HepG2 (cell line): ENCODE measurements around the gene TEX19. TPM values are rescaled to one million over a fixed set of nuclear protein-coding genes. Genes with fewer than 3 reads are reported as not detected.
A peak's percentile ranks its signal among the peaks of the same experiment; 100 is the strongest.

ENCODE experiments used
- ETV5 ChIP-seq: IDR thresholded peaks from 2 replicates; pipeline ENCODE4 v1.6.1; 2018; ENCODE audit warnings: missing biosample characterization, missing genetic modification reagents, inconsistent platforms, borderline replicate concordance
- KDM2A ChIP-seq: sonication (generic); formaldehyde crosslinking; IDR thresholded peaks from 2 replicates; pipeline ENCODE4 v1.4.0; 2020; ENCODE audit warnings: low read depth, missing genetic modification reagents, borderline replicate concordance
- MATR3 ChIP-seq: sonication (generic); formaldehyde crosslinking; IDR thresholded peaks from 2 replicates; pipeline ENCODE4 v1.4.0; 2020; ENCODE audit warnings: missing genetic modification reagents
- MLXIP ChIP-seq: sonication (generic); formaldehyde crosslinking; IDR thresholded peaks from 2 replicates; pipeline ENCODE4 v1.9.0; 2021; ENCODE audit warnings: missing genetic modification reagents, borderline replicate concordance
- NFYB ChIP-seq: sonication (generic); formaldehyde crosslinking; IDR thresholded peaks from 2 replicates; pipeline ENCODE4 v1.4.0; 2020; ENCODE audit warnings: missing genetic modification reagents
- PAX8 ChIP-seq: sonication (generic); formaldehyde crosslinking; IDR thresholded peaks from 2 replicates; pipeline ENCODE4 v1.8.0; 2022; ENCODE audit warnings: mild to moderate bottlenecking, missing genetic modification reagents, borderline replicate concordance
- PPARG ChIP-seq: conservative IDR thresholded peaks from 2 replicates; pipeline ENCODE4 v1.6.1; 2016; ENCODE audit warnings: missing biosample characterization, missing genetic modification reagents
- RXRB ChIP-seq: IDR thresholded peaks from 2 replicates; pipeline ENCODE4 v1.6.1; 2016; ENCODE audit warnings: borderline replicate concordance, missing genetic modification reagents, missing compliant biosample characterization
- TEAD2 ChIP-seq: sonication (generic); formaldehyde crosslinking; IDR thresholded peaks from 2 replicates; pipeline ENCODE4 v1.9.0; 2021; ENCODE audit warnings: missing genetic modification reagents
- TMF1 ChIP-seq: sonication (generic); formaldehyde crosslinking; IDR thresholded peaks from 2 replicates; pipeline ENCODE4 v1.8.1; 2022; ENCODE audit warnings: low read depth, missing genetic modification reagents
- YEATS2 ChIP-seq: sonication (generic); formaldehyde crosslinking; IDR thresholded peaks from 2 replicates; pipeline ENCODE4 v1.4.0; 2020; ENCODE audit warnings: missing genetic modification reagents, borderline replicate concordance
- ZBTB25 ChIP-seq: IDR thresholded peaks from 2 replicates; pipeline ENCODE4 v1.6.1; 2018; ENCODE audit warnings: missing genetic modification reagents
- ZBTB34 ChIP-seq: sonication (generic); formaldehyde crosslinking; IDR thresholded peaks from 2 replicates; pipeline ENCODE4 v1.8.0; 2022; ENCODE audit warnings: mild to moderate bottlenecking, missing genetic modification reagents
- ZFY ChIP-seq: sonication (generic); formaldehyde crosslinking; IDR thresholded peaks from 2 replicates; pipeline ENCODE4 v1.4.0; 2020; ENCODE audit warnings: missing genetic modification reagents
- ZNF343 ChIP-seq: sonication (generic); formaldehyde crosslinking; IDR thresholded peaks from 2 replicates; pipeline ENCODE4 v1.4.0; 2020; ENCODE audit warnings: mild to moderate bottlenecking, missing genetic modification reagents
- polyA plus RNA-seq, 8 experiments: library from polyadenylated mRNA; depleted of rRNA in 3 of 8; stranded (reverse) in 7 of 8; unstranded in 1 of 8; fragments of >200 nt; fragmentation: Illumina TruSeq in 4 of 8; extraction: Trizol in 4 of 8; gene quantifications; 2 replicates each; pipeline versions ENCODE4 v1.2.1 to v1.2.3, GENCODE V29; 2011 to 2016; ENCODE audit warnings: low read depth in 4 of 8, missing spikeins in 1 of 8, mixed read lengths in 1 of 8; ENCODE audit not compliant: insufficient read depth in 1 of 8
- total RNA-seq, 5 experiments: library from RNA; depleted of rRNA; stranded (reverse); fragments of >200 nt; fragmentation: Illumina TruSeq; extraction: Trizol; gene quantifications; 2 replicates each; pipeline ENCODE4 v1.2.3, GENCODE V29; 2016; ENCODE audit warnings: low read depth in 1 of 5
- TF ChIP-seq, protein P1 (sequence below): sonication (generic); formaldehyde crosslinking; IDR thresholded peaks from 2 replicates; pipeline ENCODE4 v1.8.0; 2022; ENCODE audit warnings: mild to moderate bottlenecking, missing genetic modification reagents, borderline replicate concordance
- TF ChIP-seq, protein P2 (sequence below): sonication (generic); formaldehyde crosslinking; IDR thresholded peaks from 2 replicates; pipeline ENCODE4 v1.5.1; 2020; ENCODE audit warnings: missing genetic modification reagents, mild to moderate bottlenecking, borderline replicate concordance
- TF ChIP-seq, protein P3 (sequence below): sonication (generic); formaldehyde crosslinking; IDR thresholded peaks from 2 replicates; pipeline ENCODE4 v1.4.0; 2020; ENCODE audit warnings: missing genetic modification reagents

The TEX19 gene
- total and polyA plus RNA-seq, 2 of the 13 experiments (the other 11 are each of a cell fraction or from before 2014, with no cell fraction given) = 1.3 to 6.0 TPM

GRCh38 chr17:82328141-82328993 lies 30.7 kb upstream of the TEX19 start (continued):
- TF ChIP-seq ZNF343 (CRISPR knock-in tag) (peak; percentile 66; the same call in 1 of the 2 replicates), KDM2A (CRISPR knock-in tag) (peak; percentile 79; the same call in 1 of the 2 replicates), PAX8 (CRISPR knock-in tag) (no peak), MLXIP (CRISPR knock-in tag) (peak; percentile 50; the same call in 1 of the 2 replicates), RXRB (CRISPR knock-in tag) (peak; percentile 98), TEAD2 (CRISPR knock-in tag) (no peak), TMF1 (peak; percentile 95), NFYB (peak; percentile 27; the same call in 1 of the 2 replicates), ZFY (CRISPR knock-in tag) (peak; percentile 86), ETV5 (CRISPR knock-in tag) (peak; percentile 57), PPARG (peak; percentile 97), YEATS2 (CRISPR knock-in tag) (peak; percentile 75), ZBTB34 (CRISPR knock-in tag) (peak; percentile 98), MATR3 (CRISPR knock-in tag) (no peak), ZBTB25 (CRISPR knock-in tag) (0 out of 2 replicates have a peak, but pooled peaks have one; percentile 36)
- TF ChIP-seq, protein P1, sequence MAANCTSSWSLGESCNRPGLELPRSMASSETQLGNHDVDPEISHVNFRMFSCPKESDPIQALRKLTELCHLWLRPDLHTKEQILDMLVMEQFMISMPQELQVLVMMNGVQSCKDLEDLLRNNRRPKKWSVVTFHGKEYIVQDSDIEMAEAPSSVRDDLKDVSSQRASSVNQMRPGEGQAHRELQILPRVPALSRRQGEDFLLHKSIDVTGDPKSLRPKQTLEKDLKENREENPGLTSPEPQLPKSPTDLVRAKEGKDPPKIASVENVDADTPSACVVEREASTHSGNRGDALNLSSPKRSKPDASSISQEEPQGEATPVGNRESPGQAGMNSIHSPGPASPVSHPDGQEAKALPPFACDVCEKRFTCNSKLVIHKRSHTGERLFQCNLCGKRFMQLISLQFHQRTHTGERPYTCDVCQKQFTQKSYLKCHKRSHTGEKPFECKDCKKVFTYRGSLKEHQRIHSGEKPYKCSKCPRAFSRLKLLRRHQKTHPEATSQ (CRISPR knock-in tag) = peak; percentile 86
- TF ChIP-seq, protein P2, sequence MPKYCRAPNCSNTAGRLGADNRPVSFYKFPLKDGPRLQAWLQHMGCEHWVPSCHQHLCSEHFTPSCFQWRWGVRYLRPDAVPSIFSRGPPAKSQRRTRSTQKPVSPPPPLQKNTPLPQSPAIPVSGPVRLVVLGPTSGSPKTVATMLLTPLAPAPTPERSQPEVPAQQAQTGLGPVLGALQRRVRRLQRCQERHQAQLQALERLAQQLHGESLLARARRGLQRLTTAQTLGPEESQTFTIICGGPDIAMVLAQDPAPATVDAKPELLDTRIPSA (CRISPR knock-in tag) = 0 out of 2 replicates have a peak, but pooled peaks have one; percentile 44
- TF ChIP-seq, protein P3, sequence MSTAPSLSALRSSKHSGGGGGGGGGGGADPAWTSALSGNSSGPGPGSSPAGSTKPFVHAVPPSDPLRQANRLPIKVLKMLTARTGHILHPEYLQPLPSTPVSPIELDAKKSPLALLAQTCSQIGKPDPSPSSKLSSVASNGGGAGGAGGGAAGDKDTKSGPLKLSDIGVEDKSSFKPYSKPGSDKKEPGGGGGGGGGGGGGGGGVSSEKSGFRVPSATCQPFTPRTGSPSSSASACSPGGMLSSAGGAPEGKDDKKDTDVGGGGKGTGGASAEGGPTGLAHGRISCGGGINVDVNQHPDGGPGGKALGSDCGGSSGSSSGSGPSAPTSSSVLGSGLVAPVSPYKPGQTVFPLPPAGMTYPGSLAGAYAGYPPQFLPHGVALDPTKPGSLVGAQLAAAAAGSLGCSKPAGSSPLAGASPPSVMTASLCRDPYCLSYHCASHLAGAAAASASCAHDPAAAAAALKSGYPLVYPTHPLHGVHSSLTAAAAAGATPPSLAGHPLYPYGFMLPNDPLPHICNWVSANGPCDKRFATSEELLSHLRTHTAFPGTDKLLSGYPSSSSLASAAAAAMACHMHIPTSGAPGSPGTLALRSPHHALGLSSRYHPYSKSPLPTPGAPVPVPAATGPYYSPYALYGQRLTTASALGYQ (CRISPR knock-in tag) = 0 out of 2 replicates have a peak, but pooled peaks have one; percentile 68
